NCI-H1694 (cell line): ENCODE results near the gene SYNPR.

Experiments used
- DNase-seq: peaks from one replicate; lab custom pipeline; 2025; lab: John Stamatoyannopoulos, UW

Gene SYNPR

DNA sequence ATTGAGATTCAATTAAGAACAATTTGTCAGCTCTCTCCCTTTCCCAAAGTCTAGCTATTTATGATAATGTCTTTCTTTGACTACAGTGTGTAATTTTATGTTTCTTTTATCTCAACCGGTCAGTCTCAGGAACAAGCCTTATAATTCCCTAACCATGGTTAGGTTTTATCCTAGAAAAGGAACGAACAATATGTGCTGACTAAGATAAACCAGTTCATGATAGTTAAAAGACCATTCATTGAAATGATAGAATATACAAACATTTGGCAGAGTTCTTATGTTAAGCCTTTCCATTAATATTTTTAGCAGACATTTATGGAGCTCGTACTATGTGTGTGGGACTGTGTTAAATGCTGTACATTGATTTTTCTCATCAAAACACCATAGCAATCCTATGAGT lies 106.3 kb downstream of the SYNPR start:
- DNase-seq = no peak

DNA sequence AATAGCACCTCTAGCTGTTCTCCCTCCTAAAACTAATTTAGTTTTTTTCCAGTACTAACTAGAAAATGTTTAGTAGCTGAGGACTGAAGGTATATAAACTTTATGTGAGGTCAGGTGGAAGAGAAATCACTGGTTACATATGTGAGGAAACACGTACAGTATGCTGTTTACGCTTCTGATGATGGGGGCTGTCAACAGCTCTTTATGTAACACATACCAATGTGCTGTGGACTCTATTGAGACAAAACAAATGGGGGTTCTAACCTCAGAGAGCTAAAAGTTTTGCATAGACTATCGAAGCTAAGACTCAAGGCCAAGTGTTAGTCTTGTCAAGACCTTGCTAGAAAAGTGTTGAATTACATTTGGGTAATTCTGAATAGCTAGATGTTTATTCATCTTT lies 107.5 kb downstream of the SYNPR start:
- DNase-seq = no peak

- DNase-seq = no peak
These were observed 108.5 kb downstream of the SYNPR start for GRCh38 chr3:63386568-63386967.

GRCh38 chr3:63387568-63387967 lies 109.5 kb downstream of the SYNPR start:
- DNase-seq = no peak

- DNase-seq = no peak
These were observed 112.7 kb downstream of the SYNPR start for GRCh38 chr3:63390710-63391230.

- DNase-seq = no peak
These were observed 117.9 kb downstream of the SYNPR start for GRCh38 chr3:63395960-63396359.

DNA sequence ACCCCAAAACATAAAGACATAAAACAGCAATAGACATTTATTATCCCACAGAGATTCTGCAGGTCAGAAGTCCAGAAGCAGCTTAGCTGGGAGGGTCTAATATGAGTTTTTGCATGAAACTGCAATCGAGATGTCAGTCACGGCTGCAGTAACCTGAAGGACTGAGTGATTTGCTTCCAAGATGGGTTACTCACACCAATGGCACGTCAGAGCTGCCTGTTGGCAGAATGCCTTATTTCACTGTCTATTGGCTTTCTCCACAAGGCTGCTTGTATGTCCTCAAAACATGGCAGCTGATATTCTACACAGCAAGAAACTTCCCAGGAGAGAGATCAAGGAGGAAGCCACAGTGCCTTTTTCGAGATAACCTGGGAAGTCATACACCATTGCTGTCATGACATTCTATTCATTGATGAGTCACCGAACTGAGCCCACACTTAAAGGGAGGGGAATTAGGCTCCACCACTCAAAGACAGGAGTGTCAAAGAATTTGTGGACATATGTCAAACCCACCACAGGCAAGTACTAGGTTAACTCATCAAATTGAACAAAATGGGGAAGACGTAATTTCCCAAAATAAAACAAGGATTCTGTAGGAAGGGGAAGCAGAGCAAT lies 122.2 kb downstream of the SYNPR start:
- no peak for DNase-seq

DNA sequence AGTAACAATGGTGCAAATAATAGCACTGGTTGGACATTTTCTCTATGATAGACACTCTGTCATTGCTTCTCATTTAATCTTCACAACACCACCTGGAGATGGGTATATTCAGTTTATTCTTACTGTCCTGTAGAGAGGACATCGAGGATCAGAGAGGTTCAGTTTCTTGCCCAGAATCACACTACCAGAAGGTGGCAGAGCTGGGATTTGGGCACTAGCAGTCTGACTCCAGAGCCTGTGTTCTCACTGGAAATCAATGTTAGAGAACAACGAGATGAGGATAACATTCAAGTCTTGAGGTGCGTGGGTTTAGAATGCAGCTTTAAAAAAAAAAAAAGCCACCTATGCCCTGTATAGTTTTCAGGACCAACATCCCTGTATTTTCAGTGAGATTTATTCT lies 127.8 kb downstream of the SYNPR start:
- no peak for DNase-seq

DNA sequence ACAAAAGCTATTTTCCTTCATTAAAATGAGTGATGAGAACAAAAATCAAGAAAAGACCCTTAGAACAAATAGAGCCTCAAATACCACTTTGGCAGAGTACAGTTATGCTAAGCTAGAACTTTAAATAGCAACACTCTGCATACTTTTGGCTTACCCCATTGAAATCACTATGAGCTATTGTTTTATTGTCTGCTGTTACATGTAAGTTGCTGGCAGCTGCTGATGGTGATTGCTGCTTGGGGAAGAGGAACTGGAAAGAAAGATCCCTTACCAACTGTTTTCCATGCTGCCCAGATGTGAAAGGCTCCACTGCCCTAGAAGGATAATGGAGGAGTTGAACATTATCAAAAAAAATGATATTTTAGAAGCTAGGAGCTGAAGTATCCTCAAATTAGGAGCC lies 135.4 kb downstream of the SYNPR start:
- DNase-seq = no peak

DNA sequence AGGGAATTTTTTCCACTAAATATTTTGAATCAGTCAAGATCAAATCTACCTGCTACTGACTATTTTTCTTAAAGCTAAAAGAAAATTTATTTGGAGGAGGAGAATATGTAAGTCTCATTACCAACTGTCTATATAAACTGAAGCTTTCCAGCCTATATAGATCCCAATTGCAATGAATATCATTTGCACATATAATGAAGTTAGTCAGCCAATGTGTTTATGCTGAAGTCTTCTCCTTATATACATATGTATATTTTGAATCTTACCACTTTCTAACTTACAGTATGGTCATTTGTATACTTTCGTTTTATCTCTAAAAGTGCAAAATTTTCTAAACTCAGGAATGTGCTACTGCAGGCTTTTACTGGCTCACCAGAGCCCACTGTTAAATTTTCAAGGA lies 136.5 kb downstream of the SYNPR start:
- DNase-seq = no peak

GRCh38 chr3:63429905-63430304 lies 151.8 kb downstream of the SYNPR start:
- DNase-seq = no peak

GRCh38 chr3:63430875-63431274 lies 152.8 kb downstream of the SYNPR start:
- no peak for DNase-seq

GRCh38 chr3:63437858-63438257 lies 159.8 kb downstream of the SYNPR start:
- DNase-seq = no peak

DNA sequence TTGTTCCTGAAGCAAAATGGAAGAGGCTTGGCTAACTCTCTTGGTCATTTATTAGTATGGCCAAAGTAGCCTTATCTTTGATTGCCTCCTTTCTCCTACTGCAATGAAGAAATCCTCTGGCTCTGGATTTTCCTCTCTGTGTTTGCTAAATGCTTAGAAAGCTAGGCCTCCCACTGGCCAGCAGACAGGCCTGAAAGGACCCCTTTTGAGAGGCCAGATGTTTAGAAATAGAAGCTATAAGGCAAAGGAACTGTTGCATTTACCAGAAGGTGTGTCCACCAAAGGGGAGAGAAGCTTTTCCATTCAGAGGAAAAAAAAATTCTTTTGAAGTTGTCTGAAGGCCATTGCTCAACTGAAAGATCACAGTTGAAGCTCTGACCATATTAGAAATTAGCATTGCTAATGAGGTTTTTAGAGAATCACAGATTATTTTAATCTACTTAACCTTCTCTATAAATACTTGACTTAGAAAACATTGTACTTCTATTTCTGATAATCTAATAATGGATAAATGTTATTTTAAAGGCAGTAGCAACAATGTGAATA lies 160.8 kb downstream of the SYNPR start:
- no peak for DNase-seq

DNA sequence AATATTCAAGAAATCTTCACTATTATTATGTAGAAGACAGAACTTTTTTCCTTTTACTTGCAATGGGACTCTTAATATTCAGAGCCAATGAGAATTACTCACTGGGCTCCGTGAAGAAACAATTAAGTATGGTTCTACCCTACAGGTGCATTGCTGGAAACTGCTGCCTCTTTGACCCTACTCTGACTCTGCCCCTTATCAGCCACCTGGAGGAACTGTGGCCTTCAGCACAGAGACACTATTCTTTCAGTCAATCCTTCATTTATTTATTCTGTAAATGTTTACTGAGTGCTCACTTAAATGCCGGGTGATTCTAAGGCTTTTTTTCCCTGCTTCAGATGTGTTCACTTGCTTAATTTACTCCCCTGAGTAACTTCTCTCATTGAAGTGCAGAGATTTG lies 163.2 kb downstream of the SYNPR start:
- DNase-seq = no peak

GRCh38 chr3:63442918-63443317 lies 164.8 kb downstream of the SYNPR start:
- no peak for DNase-seq

DNA sequence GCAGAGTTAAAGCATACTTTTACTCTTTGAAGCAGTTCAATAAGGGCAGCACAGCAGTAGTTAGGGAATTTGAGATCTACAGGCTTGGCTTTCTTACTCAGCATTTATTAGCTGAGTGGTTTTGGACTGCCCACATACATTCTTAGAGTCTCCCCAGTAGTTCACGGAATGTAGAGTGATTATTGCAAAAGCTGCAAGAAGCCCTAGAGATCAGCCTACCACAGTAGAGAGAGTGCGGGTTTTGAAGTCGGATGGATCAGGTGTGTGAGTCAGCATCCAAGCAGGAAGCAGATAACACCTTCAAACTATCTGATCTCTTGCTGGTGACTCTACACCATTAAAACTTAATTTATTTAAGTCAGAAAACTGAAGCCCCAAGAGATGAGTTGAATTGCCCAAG lies 171.9 kb downstream of the SYNPR start:
- DNase-seq = no peak

DNA sequence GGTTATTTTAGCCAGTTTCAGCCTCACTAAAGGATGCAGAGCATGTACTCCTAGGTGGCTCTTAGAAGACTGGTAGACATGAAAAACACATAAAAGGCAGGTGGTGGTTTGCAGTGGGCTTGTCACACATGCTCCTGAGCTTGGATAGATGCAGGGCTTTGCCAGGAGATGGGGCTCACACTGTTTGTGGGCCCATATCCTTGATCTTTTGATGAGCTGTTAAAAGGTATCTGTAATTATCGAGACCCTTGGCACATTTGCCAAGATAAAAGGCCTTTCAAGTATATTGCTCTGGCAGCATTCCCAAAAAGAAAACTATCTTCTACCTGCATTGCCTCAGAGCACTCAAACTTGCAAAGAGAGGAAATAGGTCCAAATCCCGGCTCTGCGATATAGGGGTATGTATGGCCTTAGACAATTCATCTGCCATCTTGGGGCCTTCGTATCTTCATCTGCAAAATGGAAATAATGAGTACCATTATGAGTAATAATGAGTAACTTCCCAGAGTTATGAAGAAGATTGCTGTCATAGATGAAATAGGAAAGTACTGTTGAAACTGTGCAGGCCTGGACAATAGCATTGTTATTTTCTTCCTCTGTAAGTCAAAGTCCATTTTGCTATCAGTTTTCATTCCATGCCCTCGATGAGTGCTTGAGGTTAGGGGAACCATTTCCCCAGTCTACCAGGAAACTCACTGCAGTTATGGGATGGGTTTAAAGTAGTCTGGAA lies 172.7 kb downstream of the SYNPR start:
- no peak for DNase-seq

DNA sequence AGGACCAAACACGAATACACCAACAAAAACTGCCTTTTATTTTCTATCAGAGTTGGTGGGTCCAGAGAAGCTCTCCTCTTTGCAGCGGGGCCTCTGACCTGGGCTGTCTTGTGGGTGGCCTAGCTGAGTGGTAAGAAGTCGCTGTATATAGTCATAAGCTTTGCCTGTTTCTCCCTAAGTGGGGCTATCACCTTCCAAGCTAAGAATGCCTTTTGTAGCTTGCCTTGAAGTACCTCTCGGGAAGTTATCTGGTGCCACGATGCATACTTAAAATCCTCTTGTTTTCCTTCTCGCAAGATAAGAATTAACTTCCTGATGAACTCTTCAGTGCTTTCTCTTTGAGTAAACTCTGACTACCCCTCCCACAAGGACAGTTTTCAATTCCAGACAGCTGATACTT lies 178.8 kb downstream of the SYNPR start:
- DNase-seq = no peak

DNA sequence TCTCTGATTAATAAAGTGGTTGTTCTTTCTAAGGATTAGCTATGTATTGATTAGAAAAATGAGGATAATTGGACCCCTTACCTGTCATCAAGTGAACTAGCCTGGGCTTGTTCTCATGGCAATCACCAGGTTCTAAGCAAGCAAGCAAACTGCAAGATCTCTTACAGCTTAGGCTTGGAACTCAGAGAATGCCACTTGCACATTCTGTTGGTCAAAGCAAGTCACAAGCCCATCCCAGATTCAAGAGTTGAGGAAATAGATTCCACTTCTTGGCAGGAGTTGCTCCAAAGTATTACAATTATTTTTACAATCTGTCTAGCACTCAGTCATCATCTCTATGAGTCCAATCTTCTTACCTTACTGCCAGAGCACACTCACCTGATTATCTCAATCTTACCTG lies 180.3 kb downstream of the SYNPR start:
- no peak for DNase-seq

GRCh38 chr3:63462732-63463131 lies 184.6 kb downstream of the SYNPR start:
- no peak for DNase-seq

DNA sequence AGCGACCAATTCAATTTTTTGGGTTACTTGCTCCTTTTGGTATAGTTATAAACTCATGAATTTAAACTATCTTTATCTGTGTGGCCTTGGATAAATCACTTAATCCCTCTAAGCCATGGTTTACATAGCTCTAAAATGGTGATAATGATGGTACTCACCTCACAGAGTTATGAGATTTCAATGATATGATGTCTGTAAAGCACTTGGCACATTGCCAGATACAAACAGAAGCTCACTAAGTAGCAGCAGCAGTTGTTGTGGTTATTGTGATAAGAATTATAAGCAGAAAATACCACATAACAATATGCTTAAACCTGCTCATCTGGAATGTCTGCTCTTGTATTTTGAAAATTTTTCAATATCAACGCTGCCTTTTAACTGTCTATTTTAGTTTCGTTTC lies 189.3 kb downstream of the SYNPR start:
- DNase-seq = no peak

DNA sequence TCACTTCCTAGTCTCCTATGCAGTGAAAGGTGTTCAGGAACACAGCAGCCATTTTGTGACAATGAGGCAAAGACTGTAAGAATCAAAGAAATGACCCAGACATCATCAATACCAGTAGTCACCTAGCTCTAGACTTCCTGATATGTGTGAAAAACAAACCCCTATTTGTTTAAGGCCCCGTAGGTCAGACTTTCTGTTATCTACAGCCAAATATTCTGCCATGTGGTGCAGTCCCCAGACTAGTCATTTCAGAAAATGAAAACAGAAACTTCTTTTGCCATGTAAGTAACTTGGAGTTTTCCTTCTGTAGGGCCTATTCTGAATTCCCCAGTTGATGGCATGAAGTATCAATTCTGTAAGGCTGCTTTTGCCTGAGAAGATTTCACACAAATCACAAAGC lies 192.6 kb downstream of the SYNPR start:
- DNase-seq = no peak

- DNase-seq = no peak
These were observed 193.7 kb downstream of the SYNPR start for GRCh38 chr3:63471781-63472180.
